GM10266 (cell line): ENCODE results near the gene BANK1.

Experiments
- DNase-seq: peaks from one replicate; pipeline ENCODE4 v3.0.0; 2012; ENCODE audit errors: extremely low spot score
- CTCF ChIP-seq: IDR thresholded peaks from 2 replicates; pipeline ENCODE4 v1.5.1; 2012; ENCODE audit warnings: mild to moderate bottlenecking, low read depth; ENCODE audit not compliant: control insufficient read depth, insufficient read depth; ENCODE audit errors: missing control alignments

The BANK1 gene

GRCh38 chr4:101938836-101939235 is 148.3 kb downstream of the BANK1 start:
- TF ChIP-seq CTCF: no peak
- no peak for DNase-seq

DNA sequence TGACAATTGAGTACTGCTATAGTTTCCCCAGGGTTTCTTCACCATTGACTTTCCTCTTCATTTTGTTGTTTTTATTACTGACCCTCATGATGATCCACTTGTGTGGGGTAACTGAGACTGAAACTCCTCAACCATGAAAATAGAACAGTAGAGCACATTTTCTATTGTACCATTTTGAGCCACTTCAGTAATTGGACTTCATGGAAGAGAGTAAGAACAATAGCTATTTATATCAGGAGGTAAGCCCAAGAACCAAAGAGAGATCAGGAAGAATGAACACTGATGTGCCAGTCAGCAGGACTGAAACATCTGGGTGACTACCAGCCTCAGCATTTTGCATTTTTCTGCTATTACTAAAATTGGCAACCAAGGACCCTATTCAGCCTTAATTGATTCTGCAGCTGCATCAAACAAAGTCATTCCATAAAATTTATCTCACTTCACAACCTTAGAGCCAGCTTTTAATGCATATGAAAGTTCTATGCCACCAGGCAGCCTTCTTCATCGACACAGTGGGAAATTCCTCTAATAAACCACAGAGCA is 151.4 kb downstream of the BANK1 start:
- no peak for TF ChIP-seq CTCF
- no peak for DNase-seq

- TF ChIP-seq CTCF: no peak
- DNase-seq: no peak
Observed at GRCh38 chr4:101942891-101943290, 152.4 kb downstream of the BANK1 start.

GRCh38 chr4:101944649-101945048 is 154.1 kb downstream of the BANK1 start:
- DNase-seq: no peak
- TF ChIP-seq CTCF: no peak

GRCh38 chr4:101948055-101948454 is 157.5 kb downstream of the BANK1 start:
- TF ChIP-seq CTCF: no peak
- no peak for DNase-seq

DNA sequence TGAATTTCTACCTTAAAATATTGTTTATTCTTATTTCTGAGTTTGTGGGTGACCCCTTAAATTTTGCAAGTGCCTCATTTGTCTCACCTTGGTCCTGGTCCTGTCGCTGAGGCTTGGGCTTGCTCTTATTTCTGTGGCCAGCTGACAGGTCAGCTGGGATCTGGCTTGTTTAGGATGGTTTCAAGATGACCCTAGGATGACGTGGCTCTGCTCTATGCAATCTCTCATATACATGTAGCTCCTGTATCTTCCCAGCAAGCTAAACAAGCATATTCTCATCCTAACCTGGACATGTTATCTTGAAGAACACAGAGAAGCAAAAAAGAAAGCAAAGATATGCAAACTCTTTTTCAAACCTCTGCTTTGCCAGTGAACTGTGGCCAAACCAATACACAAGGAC is 158.4 kb downstream of the BANK1 start:
- TF ChIP-seq CTCF: no peak
- no peak for DNase-seq

GRCh38 chr4:101950258-101950979 is 159.9 kb downstream of the BANK1 start:
- no peak for TF ChIP-seq CTCF
- DNase-seq: no peak
